Astrocyte of the cerebellum (primary cell): Measurements from ENCODE around the gene CCDC24.
A peak's percentile ranks its signal among the peaks of the same experiment; 100 is the strongest.

Source experiments
- DNase-seq: peaks from one replicate; pipeline ENCODE4 v3.0.0-alpha.2; 2011; ENCODE audit warnings: low read depth
- H3K4me3 ChIP-seq: 2 replicates; pipeline ENCODE4 v1.5.1; 2011; ENCODE audit warnings: mild to moderate bottlenecking, low read depth, low read length, moderate library complexity
- CTCF ChIP-seq: IDR thresholded peaks from 2 replicates; pipeline ENCODE4 v1.5.1; 2012; ENCODE audit warnings: low read length, low read depth, moderate library complexity, mild to moderate bottlenecking; ENCODE audit errors: missing control alignments
- in situ Hi-C: cut with HindIII; loops from 2 replicates; pipeline ENCODE4 v1.10.0; 2017; ENCODE audit warnings: low sequenced_read_pairs

CCDC24 gene

DNA sequence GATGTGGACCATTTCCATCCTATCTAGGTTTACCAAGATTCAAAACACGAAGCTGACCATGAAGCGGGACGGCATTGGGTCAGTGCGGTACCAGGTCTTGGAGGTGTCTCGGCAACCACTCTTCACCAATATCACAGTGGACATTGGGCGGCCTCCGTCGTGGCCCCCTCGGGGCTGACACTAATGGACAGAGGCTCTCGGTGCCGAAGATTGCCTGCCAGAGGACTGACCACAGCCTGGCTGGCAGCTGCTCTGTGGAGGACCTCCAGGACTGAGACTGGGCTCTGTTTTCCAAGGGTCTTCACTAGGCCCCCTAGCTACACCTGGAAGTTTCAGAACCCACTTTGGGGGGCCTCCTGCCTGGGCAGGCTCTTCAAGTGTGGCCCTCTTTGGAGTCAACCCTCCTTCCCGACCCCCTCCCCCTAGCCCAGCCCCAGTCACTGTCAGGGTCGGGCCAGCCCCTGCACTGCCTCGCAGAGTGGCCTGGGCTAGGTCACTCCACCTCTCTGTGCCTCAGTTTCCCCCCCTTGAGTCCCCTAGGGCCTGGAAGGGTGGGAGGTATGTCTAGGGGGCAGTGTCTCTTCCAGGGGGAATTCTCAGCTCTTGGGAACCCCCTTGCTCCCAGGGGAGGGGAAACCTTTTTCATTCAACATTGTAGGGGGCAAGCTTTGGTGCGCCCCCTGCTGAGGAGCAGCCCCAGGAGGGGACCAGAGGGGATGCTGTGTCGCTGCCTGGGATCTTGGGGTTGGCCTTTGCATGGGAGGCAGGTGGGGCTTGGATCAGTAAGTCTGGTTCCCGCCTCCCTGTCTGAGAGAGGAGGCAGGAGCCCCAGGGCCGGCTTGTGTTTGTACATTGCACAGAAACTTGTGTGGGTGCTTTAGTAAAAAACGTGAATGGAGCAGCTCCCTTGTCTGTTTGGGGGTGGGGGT is 864 bp upstream of the CCDC24 start:
- TF ChIP-seq CTCF = no peak
- peak overlapping the region; percentile 52 for H3K4me3 ChIP-seq
- in situ Hi-C loops = loop anchor here (5.0 kb wide), 1 partner anchor 228 kb away; no protein-coding TSS in a partner anchor
- no peak for DNase-seq

- no peak for DNase-seq
- peak overlapping the region; percentile 52 for H3K4me3 ChIP-seq
- in situ Hi-C loops = loop anchor here (5.0 kb wide), 1 partner anchor 229 kb away; no protein-coding TSS in a partner anchor
- TF ChIP-seq CTCF = no peak
Observed at GRCh38 chr1:43991200-43991475, 261 bp upstream of the CCDC24 start.

GRCh38 chr1:43992232-43992995 is 1.0 kb downstream of the CCDC24 start:
- H3K4me3 ChIP-seq = peak overlapping the region; percentile 52
- no peak for DNase-seq
- TF ChIP-seq CTCF = no peak
- in situ Hi-C loops = loop anchor here (5.0 kb wide), 1 partner anchor 230 kb away; no protein-coding TSS in a partner anchor

DNA sequence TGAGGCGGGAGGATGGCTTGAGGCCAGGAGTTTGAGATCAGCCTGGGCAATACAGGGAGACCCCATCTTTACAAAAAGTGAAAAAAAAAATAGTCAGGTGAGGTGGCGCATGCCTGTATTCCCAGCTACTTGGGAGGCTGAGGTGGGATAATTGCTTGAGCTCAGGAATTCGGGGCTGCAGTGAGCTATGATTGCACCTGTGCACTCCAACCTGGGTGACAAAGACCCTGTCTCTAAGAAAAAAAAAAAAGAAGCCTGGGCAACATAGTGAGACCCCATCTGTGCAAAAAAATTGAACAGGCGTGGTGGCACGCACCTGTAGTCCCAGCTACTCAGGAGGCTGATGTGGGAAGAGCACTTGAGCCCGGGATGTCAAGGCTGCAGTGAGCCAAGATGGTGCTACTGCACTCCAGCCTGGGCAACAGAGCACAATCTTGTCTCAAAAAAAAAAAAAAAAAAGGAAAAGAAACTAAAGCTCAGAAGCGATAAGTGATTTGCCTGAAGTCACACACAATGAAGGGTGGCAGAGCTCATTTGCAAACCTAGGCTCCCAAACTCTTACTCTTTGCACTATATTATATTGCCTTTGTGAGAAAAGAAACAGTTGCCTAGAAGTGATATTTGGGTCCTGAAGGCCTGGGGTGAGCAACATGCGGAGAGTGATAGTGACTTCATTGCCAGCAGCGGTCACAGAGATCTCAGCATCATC is 2.0 kb downstream of the CCDC24 start:
- no peak for DNase-seq
- in situ Hi-C loops = loop anchor here (5.0 kb wide), 1 partner anchor 231 kb away; no protein-coding TSS in a partner anchor

GRCh38 chr1:43994071-43994470 is 2.7 kb downstream of the CCDC24 start:
- in situ Hi-C loops = loop anchor here (5.0 kb wide), 1 partner anchor 232 kb away; no protein-coding TSS in a partner anchor
- DNase-seq = no peak
- H3K4me3 ChIP-seq = no peak overlapping the region
- TF ChIP-seq CTCF = no peak

More for the DNA sequence above, 2.0 kb downstream of the CCDC24 start:
- H3K4me3 ChIP-seq = no peak overlapping the region
- TF ChIP-seq CTCF = no peak
